NCI-H187 treated with DMSO at 0.1 percent for 48 hours (cell line): Measurements from ENCODE around the gene C1QTNF1.

Experiments used
- DNase-seq: peaks from one replicate; lab custom pipeline; 2025; lab: John Stamatoyannopoulos, UW

Gene C1QTNF1

GRCh38 chr17:79094261-79094660 lies 70.3 kb downstream of the C1QTNF1 start:
- no peak for DNase-seq

GRCh38 chr17:79095345-79096055 lies 71.5 kb downstream of the C1QTNF1 start:
- no peak for DNase-seq

- no peak for DNase-seq
Measured at GRCh38 chr17:79096477-79096876, 72.5 kb downstream of the C1QTNF1 start.

- no peak for DNase-seq
Measured at GRCh38 chr17:79097226-79098055, 73.5 kb downstream of the C1QTNF1 start.

- DNase-seq, result no peak
Measured at GRCh38 chr17:79098282-79098867, 74.4 kb downstream of the C1QTNF1 start.
